Neural cell (in vitro differentiated cells): ENCODE measurements around the gene KLK13. TPM values are rescaled to one million over a fixed set of nuclear protein-coding genes. Genes with fewer than 3 reads are reported as not detected.

Source experiments
- H2AFZ ChIP-seq: fragments of 200-600, 300-800 bp; sonication (generic), shearing (Covaris generic); 2 replicates; pipeline ENCODE4 v1.6.0; 2014; ENCODE audit warnings: low read depth, mild to moderate bottlenecking, antibody characterized with exemption, low read length, moderate library complexity
- H3F3A ChIP-seq: fragments of 200-600 bp; shearing (Covaris generic); 2 replicates; pipeline ENCODE4 v1.6.1; 2016; ENCODE audit warnings: mild to moderate bottlenecking, moderate library complexity, mixed read lengths, antibody characterized with exemption, low read length; ENCODE audit not compliant: insufficient read depth, poor library complexity, severe bottlenecking
- H3K27ac ChIP-seq: fragments of 200-600, 300-800 bp; sonication (generic), shearing (Covaris generic); 2 replicates; pipeline ENCODE4 v1.5.1; 2014; ENCODE audit warnings: mild to moderate bottlenecking, low read length, moderate library complexity
- H3K27me3 ChIP-seq: fragments of 300-800, 200-600 bp; sonication (generic), shearing (Covaris generic); 2 replicates; pipeline ENCODE4 v1.6.0; 2014; ENCODE audit warnings: mild to moderate bottlenecking, low read depth, low read length, moderate library complexity; ENCODE audit not compliant: insufficient read depth
- H3K36me3 ChIP-seq: fragments of 300-800, 200-600 bp; sonication (generic), shearing (Covaris generic); 2 replicates; pipeline ENCODE4 v1.5.1; 2014; ENCODE audit warnings: mild to moderate bottlenecking, antibody characterized with exemption, low read length, moderate library complexity; ENCODE audit not compliant: insufficient read depth
- H3K4me2 ChIP-seq: fragments of 300-800, 200-600 bp; sonication (generic), shearing (Covaris generic); 2 replicates; pipeline ENCODE4 v1.6.0; 2014; ENCODE audit warnings: mild to moderate bottlenecking, low read length
- H3K4me3 ChIP-seq: fragments of 300-800, 200-600 bp; sonication (generic), shearing (Covaris generic); 2 replicates; pipeline ENCODE4 v1.5.1; 2014; ENCODE audit warnings: mild to moderate bottlenecking, low read length, moderate library complexity
- H3K79me2 ChIP-seq: fragments of 200-600 bp; shearing (Covaris generic); replicated peaks from 2 replicates; pipeline ENCODE4 v1.6.0; 2014; ENCODE audit warnings: mild to moderate bottlenecking, low read length, moderate library complexity; ENCODE audit not compliant: insufficient read depth
- H3K9ac ChIP-seq: fragments of 300-800, 200-600 bp; sonication (generic), shearing (Covaris generic); 2 replicates; pipeline ENCODE4 v1.6.1; 2016; ENCODE audit warnings: mild to moderate bottlenecking, low read length, mixed read lengths
- H3K9me2 ChIP-seq: fragments of 200-600 bp; shearing (Covaris generic); 2 replicates; pipeline ENCODE4 v1.6.1; 2016; ENCODE audit warnings: mild to moderate bottlenecking, low read length, mixed read lengths; ENCODE audit not compliant: insufficient read depth
- H3K9me3 ChIP-seq: fragments of 200-600, 300-800 bp; sonication (generic), shearing (Covaris generic); 2 replicates; pipeline ENCODE4 v1.6.1; 2016; ENCODE audit warnings: mild to moderate bottlenecking, mixed run types, low read length, moderate library complexity, mixed read lengths
- H4K20me1 ChIP-seq: fragments of 200-600 bp; shearing (Covaris generic); 2 replicates; pipeline ENCODE4 v1.6.1; 2016; ENCODE audit warnings: mild to moderate bottlenecking, mixed run types; ENCODE audit not compliant: insufficient read depth
- CTCF ChIP-seq: fragments of 450-650 bp; IDR thresholded peaks from 2 replicates; pipeline ENCODE4 v1.5.1; 2014; ENCODE audit warnings: antibody characterized with exemption, mild to moderate bottlenecking, moderate library complexity; ENCODE audit not compliant: poor library complexity, severe bottlenecking
- EP300 ChIP-seq: fragments of 450-650 bp; conservative IDR thresholded peaks from 2 replicates; pipeline ENCODE4 v1.6.1; 2014; ENCODE audit warnings: antibody characterized with exemption, mild to moderate bottlenecking, moderate library complexity; ENCODE audit not compliant: poor library complexity, severe bottlenecking
- EZH2 ChIP-seq: fragments of 200-600, 300-800 bp; shearing (Covaris generic), sonication (generic); IDR thresholded peaks from 2 replicates; pipeline ENCODE4 v1.6.1; 2014; ENCODE audit warnings: antibody characterized with exemption, low read length, borderline replicate concordance, mild to moderate bottlenecking; ENCODE audit not compliant: insufficient read depth, poor library complexity, severe bottlenecking
- MXI1 ChIP-seq: fragments of 450-650 bp; conservative IDR thresholded peaks from 2 replicates; pipeline ENCODE4 v1.6.1; 2014; ENCODE audit warnings: antibody characterized with exemption, mild to moderate bottlenecking; ENCODE audit not compliant: poor library complexity, severe bottlenecking
- POLR2AphosphoS5 ChIP-seq: IDR thresholded peaks from 2 replicates; pipeline ENCODE4 v1.6.1; 2012
- RAD21 ChIP-seq: fragments of 450-650 bp; conservative IDR thresholded peaks from 2 replicates; pipeline ENCODE4 v1.6.1; 2014; ENCODE audit warnings: antibody characterized with exemption, mild to moderate bottlenecking, moderate library complexity
- REST ChIP-seq: IDR thresholded peaks from 2 replicates; pipeline ENCODE4 v1.6.1; 2012; ENCODE audit warnings: borderline replicate concordance
- SMC3 ChIP-seq: fragments of 450-650 bp; conservative IDR thresholded peaks from 2 replicates; pipeline ENCODE4 v1.6.1; 2014; ENCODE audit warnings: antibody characterized with exemption, mild to moderate bottlenecking, moderate library complexity; ENCODE audit not compliant: poor library complexity
- TAF1 ChIP-seq: IDR thresholded peaks from 2 replicates; pipeline ENCODE4 v1.6.1; 2012; ENCODE audit warnings: low read depth
- polyA plus RNA-seq: library from polyadenylated mRNA; depleted of rRNA; stranded (reverse); fragments of >200 nt; gene quantifications from 2 replicates; pipeline ENCODE4 v1.2.3, GENCODE V29; 2014

The KLK13 gene
- polyA plus RNA-seq, 1 donor from 2014 or later = not detected

GRCh38 chr19:51034704-51035103, 30.2 kb downstream of the KLK13 start, which contains the start of gene KLK12:
KLK12 (minus strand) TSS chr19:51035002; CDS start chr19:51034621, 381 bp downstream.
- Histone ChIP-seq H2AFZ (no peak within 1 kb of the TSS), H3K27ac (no peak within 1 kb of the TSS), H3F3A (no peaks in the 10 kb centered on the region), H3K79me2 (no peaks in the 10 kb centered on the region), H3K9me3 (no peaks in the 10 kb centered on the region), H3K36me3 (no peaks in the 10 kb centered on the region), H3K27me3 (no peaks in the 10 kb centered on the region), H4K20me1 (no peaks in the 10 kb centered on the region), H3K4me3 (no peak within 1 kb of the TSS), H3K9ac (no peak within 1 kb of the TSS), H3K4me2 (no peak within 1 kb of the TSS), H3K9me2 (no peaks in the 10 kb centered on the region)
- no peak for TF ChIP-seq SMC3
- no peak for TF ChIP-seq EZH2
- no peak for TF ChIP-seq TAF1
- no peak for TF ChIP-seq CTCF
- TF ChIP-seq RAD21 = no peak
- no peak for TF ChIP-seq POLR2AphosphoS5
- TF ChIP-seq EP300 = no peak
- TF ChIP-seq MXI1 = no peak
- no peak for TF ChIP-seq REST

GRCh38 chr19:51031880-51032225, 33.0 kb downstream of the KLK13 start:
- no peaks in the 10 kb centered on the region for H3K36me3 ChIP-seq
- no peak overlapping the region for H3K4me3 ChIP-seq
- no peak overlapping the region for H3K9ac ChIP-seq
- H3K9me3 ChIP-seq = no peaks in the 10 kb centered on the region
- no peaks in the 10 kb centered on the region for H3K9me2 ChIP-seq
- H3K27ac ChIP-seq = no peak overlapping the region
- no peaks in the 10 kb centered on the region for H3K27me3 ChIP-seq
- H4K20me1 ChIP-seq = no peaks in the 10 kb centered on the region
- no peaks in the 10 kb centered on the region for H3F3A ChIP-seq
- H2AFZ ChIP-seq = no peak overlapping the region
- H3K4me2 ChIP-seq = no peak overlapping the region
- H3K79me2 ChIP-seq = no peaks in the 10 kb centered on the region
- TF ChIP-seq MXI1 (no peak), SMC3 (no peak), EZH2 (no peak), REST (no peak), POLR2AphosphoS5 (no peak), EP300 (no peak), TAF1 (no peak), CTCF (no peak), RAD21 (no peak)
